WERI-Rb-1 (cell line): ENCODE data around the gene STYXL1.
"Not testable (repeated sequence)": the region's sequence is repeated elsewhere in the genome, so short reads cannot be mapped to it uniquely, and the experiment has no call there.

Experiments used
- DNase-seq: peaks from one replicate; pipeline ENCODE4 v3.0.0-alpha.2; 2020
- H3K27ac ChIP-seq: fragments of 250-450 bp; sonication (Bioruptor Pico); 2 replicates; pipeline ENCODE4 v1.5.1; 2020; ENCODE audit warnings: mild to moderate bottlenecking, moderate library complexity
- H3K27me3 ChIP-seq: fragments of 250-450 bp; sonication (Bioruptor Pico); 2 replicates; pipeline ENCODE4 v1.5.1; 2021; ENCODE audit warnings: mild to moderate bottlenecking, low read depth, moderate library complexity; ENCODE audit not compliant: insufficient read depth, severe bottlenecking
- H3K36me3 ChIP-seq: fragments of 250-450 bp; sonication (Bioruptor Pico); 2 replicates; pipeline ENCODE4 v1.5.1; 2020; ENCODE audit warnings: mild to moderate bottlenecking, moderate library complexity
- H3K4me3 ChIP-seq: 2 replicates; pipeline ENCODE4 v1.5.1; 2011; ENCODE audit warnings: low read depth, mild to moderate bottlenecking, control low read depth, low read length
- H3K9me3 ChIP-seq: fragments of 250-450 bp; sonication (Bioruptor Pico); 2 replicates; pipeline ENCODE4 v1.5.1; 2021; ENCODE audit warnings: mild to moderate bottlenecking, moderate library complexity; ENCODE audit not compliant: severe bottlenecking
- TF ChIP-seq, protein P1 (sequence below): IDR thresholded peaks from 2 replicates; pipeline ENCODE4 v1.5.1; 2011; ENCODE audit warnings: low read depth, mild to moderate bottlenecking, control low read depth, inconsistent platforms, low read length

Gene STYXL1

DNA sequence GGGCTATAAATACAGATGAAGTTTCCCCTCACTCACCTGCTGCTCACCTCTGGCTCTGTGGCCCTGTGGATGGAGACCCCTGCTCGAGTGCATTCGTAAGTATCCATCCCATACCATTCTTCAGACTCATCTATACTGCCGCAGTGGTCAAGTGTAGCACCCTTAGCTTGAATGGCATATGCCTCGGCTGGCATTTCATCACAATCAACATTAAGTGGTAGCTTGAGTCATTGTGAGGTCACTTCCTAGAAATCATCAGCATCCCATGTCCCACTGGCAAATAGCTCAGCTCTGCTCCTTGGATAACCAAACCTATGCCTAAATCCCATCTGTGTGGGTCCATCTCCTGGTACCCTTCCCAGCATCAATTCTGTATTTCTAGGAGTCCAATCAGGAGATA lies 38.3 kb upstream of the STYXL1 start:
- Histone ChIP-seq H3K27ac (no peak overlapping the region), H3K36me3 (no peaks in the 10 kb centered on the region), H3K27me3 (no peaks in the 10 kb centered on the region), H3K9me3 (no peaks in the 10 kb centered on the region), H3K4me3 (no peak overlapping the region)
- DNase-seq = no peak
- TF ChIP-seq, protein P1, sequence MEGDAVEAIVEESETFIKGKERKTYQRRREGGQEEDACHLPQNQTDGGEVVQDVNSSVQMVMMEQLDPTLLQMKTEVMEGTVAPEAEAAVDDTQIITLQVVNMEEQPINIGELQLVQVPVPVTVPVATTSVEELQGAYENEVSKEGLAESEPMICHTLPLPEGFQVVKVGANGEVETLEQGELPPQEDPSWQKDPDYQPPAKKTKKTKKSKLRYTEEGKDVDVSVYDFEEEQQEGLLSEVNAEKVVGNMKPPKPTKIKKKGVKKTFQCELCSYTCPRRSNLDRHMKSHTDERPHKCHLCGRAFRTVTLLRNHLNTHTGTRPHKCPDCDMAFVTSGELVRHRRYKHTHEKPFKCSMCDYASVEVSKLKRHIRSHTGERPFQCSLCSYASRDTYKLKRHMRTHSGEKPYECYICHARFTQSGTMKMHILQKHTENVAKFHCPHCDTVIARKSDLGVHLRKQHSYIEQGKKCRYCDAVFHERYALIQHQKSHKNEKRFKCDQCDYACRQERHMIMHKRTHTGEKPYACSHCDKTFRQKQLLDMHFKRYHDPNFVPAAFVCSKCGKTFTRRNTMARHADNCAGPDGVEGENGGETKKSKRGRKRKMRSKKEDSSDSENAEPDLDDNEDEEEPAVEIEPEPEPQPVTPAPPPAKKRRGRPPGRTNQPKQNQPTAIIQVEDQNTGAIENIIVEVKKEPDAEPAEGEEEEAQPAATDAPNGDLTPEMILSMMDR = no peak

DNA sequence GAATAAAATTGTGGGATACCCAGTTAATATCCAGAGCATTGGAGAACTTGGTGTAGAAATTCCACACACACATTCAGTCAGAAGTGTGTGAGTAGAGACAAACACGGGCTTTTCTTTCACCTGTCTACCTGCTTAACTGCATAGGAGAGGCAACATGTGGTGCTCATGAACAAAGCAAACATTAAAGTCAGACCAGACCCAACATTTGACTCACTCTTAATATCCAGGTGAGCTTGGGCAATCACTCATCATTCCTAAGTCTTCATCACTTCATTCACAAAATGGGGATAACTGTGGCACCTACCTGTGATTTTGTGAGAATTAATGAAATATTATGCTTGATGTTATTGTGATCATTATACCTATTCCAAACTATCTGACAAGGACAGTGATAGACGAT lies 36.3 kb upstream of the STYXL1 start:
- H3K4me3 ChIP-seq, H3K36me3 ChIP-seq, DNase-seq, H3K27ac ChIP-seq, H3K27me3 ChIP-seq, H3K9me3 ChIP-seq: not testable (repeated sequence)

DNA sequence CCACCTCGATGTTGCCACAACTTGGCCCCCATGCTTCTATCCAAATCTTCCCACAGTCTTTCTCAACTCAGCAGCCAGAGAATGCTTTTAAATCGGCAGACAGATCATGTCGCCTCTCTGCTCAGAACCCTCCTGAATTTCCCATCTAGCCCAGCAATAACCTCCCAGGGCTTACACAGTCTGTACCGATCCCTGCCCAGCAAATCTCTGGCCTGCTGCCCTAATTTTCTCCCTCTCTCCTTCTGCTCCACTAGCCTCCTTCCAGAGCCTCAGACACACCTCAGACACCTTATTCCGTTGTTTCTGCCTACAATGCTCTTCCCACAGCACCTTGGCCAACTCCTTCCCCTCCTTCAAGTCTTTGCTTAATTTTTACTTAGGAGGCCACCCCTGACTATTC lies 32.4 kb upstream of the STYXL1 start:
- no peak for DNase-seq
- TF ChIP-seq, protein P1 = no peak
- Histone ChIP-seq H3K4me3 (no peak overlapping the region), H3K27me3 (no peaks in the 10 kb centered on the region), H3K27ac (no peak overlapping the region), H3K36me3 (no peaks in the 10 kb centered on the region), H3K9me3 (no peaks in the 10 kb centered on the region)

DNA sequence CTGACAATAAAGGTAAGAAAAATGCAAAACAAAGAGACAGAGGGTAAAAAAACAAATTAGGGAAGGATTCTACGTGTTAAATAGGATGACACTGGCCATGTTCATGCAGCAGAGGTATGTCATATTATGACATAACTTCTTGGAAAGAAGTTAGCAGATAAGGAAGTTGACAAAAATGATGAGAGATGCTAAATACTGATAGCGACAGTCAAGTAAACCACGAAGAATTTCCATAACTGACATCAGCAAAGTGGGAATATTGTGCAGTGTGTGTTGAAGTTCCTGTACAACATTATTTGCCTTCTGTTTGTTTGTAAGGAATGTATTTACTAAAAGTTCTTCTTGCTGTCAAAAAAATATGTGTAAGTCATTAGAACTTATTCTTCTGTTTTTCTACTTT lies 29.6 kb upstream of the STYXL1 start:
- Histone ChIP-seq H3K4me3 (no peak overlapping the region), H3K27me3 (no peaks in the 10 kb centered on the region), H3K9me3 (no peaks in the 10 kb centered on the region), H3K36me3 (no peaks in the 10 kb centered on the region), H3K27ac (no peak overlapping the region)
- DNase-seq = no peak
- TF ChIP-seq, protein P1 = no peak

DNA sequence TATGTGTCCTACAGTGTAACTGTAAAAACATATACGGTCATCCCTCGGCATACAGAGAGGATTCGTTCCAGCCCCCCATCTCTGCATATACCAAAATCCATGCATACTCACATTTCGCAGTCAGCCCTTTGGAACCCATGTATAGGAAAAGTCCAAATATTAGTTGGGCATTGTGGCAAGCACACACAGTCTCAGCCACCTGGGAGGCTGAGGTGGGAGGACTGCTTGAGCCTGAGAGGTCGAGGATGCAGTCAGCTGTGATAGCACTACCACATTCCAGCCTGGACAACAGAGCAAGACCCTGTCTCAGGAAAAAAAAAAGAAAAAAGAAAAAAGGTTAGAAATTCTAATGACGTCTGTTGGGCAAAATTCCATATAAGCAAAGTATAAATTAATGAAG lies 29.2 kb upstream of the STYXL1 start:
- Histone ChIP-seq H3K36me3 (no peaks in the 10 kb centered on the region), H3K27me3 (no peaks in the 10 kb centered on the region), H3K4me3 (no peak overlapping the region), H3K9me3 (no peaks in the 10 kb centered on the region), H3K27ac (no peak overlapping the region)
- TF ChIP-seq, protein P1 = no peak
- DNase-seq = no peak

DNA sequence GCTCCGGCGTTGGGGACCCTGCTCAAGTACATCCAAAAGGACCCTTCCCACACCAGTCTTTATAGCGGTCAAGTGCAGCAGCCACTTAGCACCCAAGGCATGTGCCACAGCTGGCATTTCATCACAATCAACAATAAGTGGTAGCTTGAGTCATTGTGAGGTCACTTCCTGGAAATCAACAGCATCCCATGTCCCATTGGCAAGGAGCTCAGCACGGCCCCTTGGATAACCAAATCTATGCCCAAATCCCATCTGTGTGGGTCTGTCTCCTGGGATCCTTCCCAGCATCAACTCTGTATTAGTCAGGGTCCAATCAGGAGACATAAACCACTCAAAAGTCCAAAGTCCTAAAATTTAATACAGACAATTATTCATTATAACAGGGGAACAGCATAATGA lies 27.2 kb upstream of the STYXL1 start:
- no peak for DNase-seq
- Histone ChIP-seq H3K27me3 (no peaks in the 10 kb centered on the region), H3K36me3 (no peaks in the 10 kb centered on the region), H3K4me3 (no peak overlapping the region), H3K9me3 (no peaks in the 10 kb centered on the region), H3K27ac (no peak overlapping the region)
- TF ChIP-seq, protein P1 = no peak
